Ovary (tissue), 3 donors: ENCODE data around the gene GALNT17.

Experiments
- CTCF ChIP-seq, 3 donors: fragments of 450-650 bp in 2 of 3; fragments of 200-600 bp in 1 of 3; IDR thresholded peaks; one replicate each; pipeline versions ENCODE4 v1.5.1 to v1.8.0; 2016 to 2022; ENCODE audit warnings: antibody characterized with exemption in 3 of 3, mild to moderate bottlenecking in 1 of 3
- EP300 ChIP-seq: sonication (generic); formaldehyde crosslinking; IDR thresholded peaks from one replicate; pipeline ENCODE4 v1.6.1; 2017; ENCODE audit warnings: antibody characterized with exemption
- POLR2A ChIP-seq: fragments of 450-650 bp; IDR thresholded peaks from one replicate; pipeline ENCODE4 v1.6.1; 2017; ENCODE audit warnings: antibody characterized with exemption, mild to moderate bottlenecking, moderate library complexity
- donor health status: DM: no; HTN: no; CAD: no.

GRCh38 chr7:71461572-71461971 is 329.6 kb downstream of the GALNT17 start:
- no peak for TF ChIP-seq CTCF (IDR thresholded peaks at IDR 0.05)
- TF ChIP-seq EP300: no peak
- TF ChIP-seq POLR2A: no peak
